Measurements from ENCODE around the gene MRFAP1L1.
"Not testable (repeated sequence)": the region's sequence is repeated elsewhere in the genome, so short reads cannot be mapped to it uniquely, and the experiment has no call there.

MRFAP1L1 gene

DNA sequence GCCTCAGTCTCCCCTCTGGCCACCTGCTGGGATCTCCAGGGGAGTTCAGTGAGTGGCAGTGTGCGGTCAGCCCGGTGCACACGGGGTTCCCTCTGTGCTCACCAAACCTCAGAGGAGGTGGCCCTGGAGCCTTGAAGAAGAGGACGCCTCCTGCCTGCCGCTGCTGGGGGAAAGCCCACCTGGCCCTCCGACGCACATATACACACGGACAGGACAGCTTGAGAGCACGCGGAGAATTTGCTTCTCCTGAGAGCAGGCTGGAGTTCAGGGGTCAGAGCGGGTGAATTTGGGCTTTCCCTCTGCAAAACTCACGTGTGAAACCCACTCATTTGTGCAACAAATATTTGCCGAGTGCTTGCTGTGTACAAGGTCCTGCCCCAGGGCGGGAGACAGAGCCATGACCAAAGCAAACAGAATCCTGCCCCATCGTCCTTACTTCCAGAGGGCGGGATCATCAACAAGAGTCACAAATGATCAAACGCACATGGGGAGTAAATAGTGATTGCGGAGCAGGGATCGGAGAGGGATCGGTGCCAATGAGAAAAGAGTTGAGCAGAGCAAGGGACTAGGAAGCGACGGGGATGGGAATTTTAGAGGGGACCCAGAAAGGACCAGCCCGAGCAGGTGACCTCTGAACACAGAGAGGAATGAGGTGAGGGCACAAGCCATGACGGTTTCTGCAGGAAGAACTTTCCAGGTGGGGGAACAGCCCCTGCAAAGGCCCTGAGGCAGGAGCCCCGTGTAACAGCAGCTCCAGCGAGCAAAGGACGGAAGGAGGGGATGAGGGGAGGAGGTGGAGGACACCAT is 23.9 kb upstream of the MRFAP1L1 start:
- DNase-seq: no peak

DNA sequence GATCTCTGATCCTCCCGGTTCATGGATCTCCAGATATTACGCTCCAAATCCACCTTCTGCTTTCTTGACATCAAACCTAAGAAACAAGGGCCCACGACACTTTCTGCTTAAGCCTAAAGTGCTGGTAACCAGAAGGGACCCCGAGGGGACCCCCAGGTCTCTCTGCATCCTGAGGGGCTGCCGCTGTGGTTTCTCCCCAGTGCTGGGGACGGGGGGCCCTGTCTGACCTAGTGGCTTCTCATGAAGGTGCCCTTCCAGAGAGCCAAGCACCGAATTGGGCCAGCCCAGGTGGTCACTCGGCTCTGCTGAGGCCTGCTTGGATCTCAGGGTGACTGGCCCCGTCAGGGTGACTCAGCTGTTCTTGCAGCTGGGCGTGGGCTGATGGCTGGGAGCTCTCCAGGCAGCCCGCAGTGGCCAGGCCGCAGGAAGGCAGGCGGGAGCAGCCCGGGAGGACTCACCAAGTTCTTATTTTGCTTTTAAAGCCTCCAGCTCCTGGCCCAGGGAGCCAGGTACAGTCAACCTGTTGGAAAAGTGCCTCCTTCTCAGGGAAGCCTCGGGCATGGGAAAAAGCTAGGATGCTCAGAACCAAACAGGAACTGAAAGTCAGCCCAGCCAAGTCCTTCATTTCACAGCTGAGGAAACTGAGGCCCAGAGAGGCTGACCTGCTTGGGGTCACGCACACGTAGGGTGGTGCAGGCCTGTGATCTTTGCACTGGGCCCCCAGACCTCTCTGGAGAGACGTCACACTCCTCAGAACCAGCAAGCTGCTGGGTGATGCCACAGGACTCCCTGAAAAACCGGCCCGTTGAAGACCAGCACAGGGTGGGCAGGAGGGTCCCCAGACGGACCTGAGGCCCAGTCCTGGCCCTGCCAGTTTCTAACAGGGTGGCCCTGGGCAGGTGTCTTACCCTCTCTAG is 23.0 kb upstream of the MRFAP1L1 start:
- no peak for DNase-seq

DNA sequence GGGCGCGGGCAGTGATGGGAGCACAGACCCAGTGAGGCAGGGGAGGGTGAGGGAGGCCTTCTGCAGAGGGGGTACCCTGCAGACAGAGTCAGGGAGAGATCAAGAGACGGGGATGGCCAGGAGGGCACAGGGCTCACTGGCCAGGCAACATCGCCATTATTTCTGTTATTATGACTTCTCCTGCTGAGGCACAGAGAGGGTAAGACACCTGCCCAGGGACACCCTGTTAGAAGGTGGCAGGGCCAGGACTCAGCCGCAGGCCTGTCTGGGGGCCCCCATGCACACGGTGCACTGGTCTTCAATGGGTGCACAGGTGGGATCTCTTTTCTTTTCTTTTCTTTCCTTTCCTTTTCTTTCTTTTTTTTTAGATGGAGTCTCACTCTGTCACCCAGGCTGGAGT is 22.1 kb upstream of the MRFAP1L1 start:
- DNase-seq: no peak

DNA sequence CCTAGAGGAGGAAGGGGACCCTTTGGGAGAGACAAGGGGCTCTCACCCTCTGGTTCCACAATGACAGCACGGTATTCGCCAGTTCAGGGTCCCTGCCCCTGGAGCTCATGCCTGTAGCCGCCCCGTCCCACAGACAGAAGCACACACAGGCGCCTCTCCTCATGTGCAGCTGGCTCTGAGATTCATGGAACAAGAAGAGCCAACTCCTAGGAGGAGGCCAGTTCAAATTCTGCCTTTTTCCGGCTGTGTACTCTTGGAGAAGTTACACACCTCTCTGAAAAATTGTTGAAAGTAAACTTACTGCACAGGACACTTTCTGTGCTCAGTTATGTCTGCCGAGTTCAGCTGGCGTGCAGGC is 21.6 kb upstream of the MRFAP1L1 start:
- no peak for DNase-seq

DNA sequence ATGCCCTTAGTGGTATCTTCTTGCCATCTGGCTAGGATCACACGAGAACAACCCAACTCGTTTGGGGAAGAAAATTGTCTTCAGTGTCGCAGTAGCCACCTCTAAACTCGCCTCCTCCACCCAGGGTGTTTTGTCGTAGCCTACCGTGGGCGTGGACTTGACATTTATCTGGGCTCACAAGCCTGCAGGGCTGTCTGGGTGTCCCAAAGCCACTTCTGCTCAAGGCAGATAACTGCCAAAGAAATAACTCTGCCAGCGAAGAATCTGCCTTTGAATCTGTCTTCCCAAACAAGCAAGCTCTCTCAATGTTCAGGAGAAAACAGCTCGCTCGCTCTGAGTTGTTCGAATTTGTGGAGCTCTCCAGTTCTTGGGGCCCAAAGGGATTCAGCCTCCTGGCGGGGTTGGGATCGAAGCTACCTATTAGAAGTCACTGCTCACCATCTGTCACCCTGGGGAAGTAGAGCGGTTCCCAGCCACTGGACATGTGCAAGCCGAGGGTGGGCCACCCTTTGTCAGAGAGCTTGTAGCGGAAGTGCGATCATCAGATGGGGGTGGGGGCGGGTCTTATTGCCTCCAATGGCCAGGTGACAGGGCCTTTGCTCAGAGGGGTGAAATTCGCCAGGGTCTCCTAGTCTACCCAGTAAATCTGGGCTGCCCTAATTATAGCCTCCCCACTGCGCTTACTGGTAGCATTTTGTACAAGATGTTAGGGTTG is 21.1 kb upstream of the MRFAP1L1 start:
- DNase-seq: no peak

GRCh38 chr4:6728320-6729029 is 18.8 kb upstream of the MRFAP1L1 start:
- no peak for DNase-seq

DNA sequence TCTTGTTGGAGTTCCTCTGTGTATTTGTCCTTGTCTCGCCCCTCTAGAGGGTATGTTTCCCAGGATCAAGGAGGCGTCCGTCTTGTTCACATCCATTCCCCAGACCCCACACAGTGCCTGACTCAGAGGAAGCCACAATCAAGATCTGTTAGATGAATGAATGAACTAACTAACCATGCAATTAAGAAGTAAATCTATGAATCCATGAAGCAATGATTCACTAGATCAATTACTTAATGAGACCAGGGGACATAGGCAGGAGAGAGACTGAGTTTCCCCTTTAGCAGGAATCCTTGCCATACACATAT is 18.2 kb upstream of the MRFAP1L1 start:
- DNase-seq: no peak

- DNase-seq: no peak
These were observed 17.6 kb upstream of the MRFAP1L1 start for GRCh38 chr4:6727081-6727942.

DNA sequence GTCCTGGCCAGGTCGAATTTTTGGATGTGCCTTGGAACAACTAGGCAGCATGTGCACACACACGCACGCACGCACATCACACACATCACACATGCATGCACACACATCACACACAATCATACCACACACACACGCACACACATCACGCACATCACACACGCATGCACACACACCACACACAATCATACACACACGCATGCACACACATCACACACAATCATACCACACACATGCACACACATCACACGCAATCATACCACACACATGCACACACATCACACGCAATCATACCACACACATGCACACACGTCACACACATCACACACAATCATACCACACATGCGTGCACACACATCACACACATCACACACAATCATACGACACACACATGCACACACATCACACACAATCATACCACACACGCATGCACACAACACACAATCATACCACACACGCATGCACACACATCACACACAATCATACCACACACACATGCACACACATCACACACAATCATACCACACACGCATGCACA is 15.8 kb upstream of the MRFAP1L1 start:
- DNase-seq: not testable (repeated sequence)

GRCh38 chr4:6724421-6725111 is 14.9 kb upstream of the MRFAP1L1 start:
- no peak for DNase-seq

DNA sequence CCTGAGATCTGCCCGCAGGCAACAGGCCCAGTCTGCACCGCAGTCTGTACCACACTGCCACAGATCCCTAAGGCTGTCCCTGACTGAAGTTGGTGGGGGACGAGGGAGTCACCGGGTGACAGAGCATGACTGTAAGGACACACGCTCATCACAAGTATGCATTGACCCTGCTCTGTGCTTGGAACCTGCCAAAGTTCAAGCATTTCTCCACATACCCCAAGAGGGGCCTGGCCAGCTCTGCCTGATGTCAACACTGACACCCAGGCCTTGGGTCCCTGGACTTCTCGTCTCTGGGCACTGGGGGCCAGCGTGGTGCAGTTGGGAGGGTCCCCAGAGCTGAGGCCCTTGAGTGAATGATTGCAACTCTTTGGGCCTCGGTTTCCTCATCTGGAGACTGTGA is 14.2 kb upstream of the MRFAP1L1 start:
- DNase-seq: no peak

- no peak for DNase-seq
These were observed 13.2 kb upstream of the MRFAP1L1 start for GRCh38 chr4:6722891-6723290.

DNA sequence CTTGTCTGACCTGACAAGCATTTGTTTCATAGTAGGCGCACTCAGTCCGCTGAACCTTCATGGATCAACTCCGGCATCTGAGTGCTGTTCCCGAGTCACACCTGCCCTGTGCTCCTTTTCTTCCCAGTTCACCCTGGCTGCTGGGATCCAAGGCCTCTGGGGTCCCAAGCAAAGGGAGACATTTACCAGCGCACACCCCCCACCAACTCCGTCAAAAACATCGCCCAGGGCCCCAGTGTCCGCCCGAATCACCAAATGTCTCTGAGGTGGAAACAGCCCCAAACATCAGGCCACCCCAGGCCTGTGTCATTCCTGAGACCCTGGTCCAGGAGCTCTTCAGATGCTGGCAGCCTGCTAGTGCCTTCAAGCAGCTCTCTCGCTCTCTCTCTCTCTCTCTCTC is 11.5 kb upstream of the MRFAP1L1 start:
- DNase-seq: no peak

GRCh38 chr4:6720202-6720699 is 10.6 kb upstream of the MRFAP1L1 start:
- DNase-seq: peak; percentile 86

GRCh38 chr4:6719611-6720179 is 10.0 kb upstream of the MRFAP1L1 start:
- DNase-seq: no peak

GRCh38 chr4:6718932-6719610 is 9.4 kb upstream of the MRFAP1L1 start:
- no peak for DNase-seq

DNA sequence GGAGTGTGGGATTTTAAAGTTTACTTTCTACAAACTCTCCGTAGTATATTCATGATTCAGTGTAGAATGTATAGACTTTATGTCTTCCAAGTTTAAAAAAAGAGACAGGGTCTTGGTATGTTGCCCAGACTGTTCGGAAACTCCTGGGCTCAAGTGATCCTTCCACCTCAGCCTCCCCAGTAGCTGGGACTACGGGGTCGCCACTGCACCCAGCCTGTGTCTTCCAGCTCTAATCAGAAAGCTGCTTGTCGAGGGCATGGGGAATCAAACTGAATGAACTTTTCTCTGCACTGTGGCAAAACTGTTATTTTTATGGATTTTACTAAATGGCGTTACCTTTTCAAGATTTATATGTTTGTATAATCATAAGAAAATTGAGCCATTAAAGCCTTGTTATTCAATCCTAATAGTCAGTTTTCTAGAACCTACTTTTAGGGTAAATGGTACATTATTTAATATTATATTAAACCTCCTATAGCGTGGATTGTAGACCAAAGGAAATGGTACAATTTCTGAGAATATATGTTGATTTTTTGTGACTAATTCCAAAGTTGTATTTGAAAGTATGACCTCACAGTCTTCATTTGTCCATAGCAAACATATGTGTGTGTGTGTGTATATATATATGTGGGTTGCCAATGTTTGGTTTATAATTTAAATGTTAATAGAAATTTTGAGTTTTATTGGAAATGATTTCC is 7.4 kb upstream of the MRFAP1L1 start:
- peak; percentile 29 for DNase-seq

GRCh38 chr4:6716018-6716911 is 6.6 kb upstream of the MRFAP1L1 start, which contains the start of gene BLOC1S4:
Gene BLOC1S4 (plus strand): TSS chr4:6716174. CDS start chr4:6716210, 36 bp downstream.
- peak; percentile 89 for DNase-seq
